A549 (cell line): ENCODE results near the gene NKAIN2. TPM values are rescaled to one million over a fixed set of nuclear protein-coding genes. Genes with fewer than 3 reads are reported as not detected.

ENCODE experiments used
- ATAC-seq, 2 experiments: fragments of 200-7000 bp in 1 of 2; fragments of >200 bp in 1 of 2; cut with Nextera tagmentation in 1 of 2; cut with Tn5 transposase in 1 of 2; 3 replicates each; pipeline versions ENCODE4 v1.8.0 to v1.9.1; 2018 to 2020; ENCODE audit warnings: mild to moderate bottlenecking in 1 of 2, moderate library complexity in 1 of 2
- CTCF ChIA-PET: fragments of 300-600 bp; sonication (Branson Sonifier 250); formaldehyde crosslinking; extraction: SDS; loops from one replicate; lab custom pipeline; 2021; ENCODE audit warnings: antibody characterized with exemption, inconsistent platforms; lab: Yijun Ruan, JAX
- POLR2A ChIA-PET: fragments of 350-600 bp; formaldehyde crosslinking; extraction: SDS; loops from one replicate; lab custom pipeline; 2021; ENCODE audit warnings: antibody characterized with exemption, inconsistent platforms; lab: Yijun Ruan, JAX
- DNase-seq, 2 experiments: peaks; one replicate each; pipeline versions ENCODE4 v3.0.0 to v3.0.0-alpha.2; 2011 to 2016; ENCODE audit warnings: low read depth in 1 of 2, low spot score in 1 of 2
- FAIRE-seq: peaks from 2 replicates; lab custom pipeline; 2011; peaks lifted over from hg19 to GRCh38; lab: Jason Lieb, UNC
- H3K27ac ChIP-seq, 2 experiments: fragments of >200 bp; sonication (Bioruptor Twin); formaldehyde crosslinking; 3 replicates each; pipeline ENCODE4 v1.5.1; 2016 to 2017
- H3K4me1 ChIP-seq: fragments of >200 bp; sonication (Bioruptor Twin); formaldehyde crosslinking; 3 replicates; pipeline ENCODE4 v1.6.1; 2016
- H3K4me2 ChIP-seq: fragments of >200 bp; sonication (Bioruptor Twin); formaldehyde crosslinking; 3 replicates; pipeline ENCODE4 v1.6.1; 2016
- H3K4me3 ChIP-seq: fragments of >200 bp; sonication (Bioruptor Twin); formaldehyde crosslinking; 3 replicates; pipeline ENCODE4 v1.5.1; 2016
- H3K9me3 ChIP-seq: fragments of >200 bp; sonication (Bioruptor Twin); formaldehyde crosslinking; 3 replicates; pipeline ENCODE4 v1.6.1; 2016
- CBX2 ChIP-seq: fragments of 200-600 bp; sonication (generic); IDR thresholded peaks from 2 replicates; pipeline ENCODE4 v1.6.1; 2016; ENCODE audit warnings: low read depth, mild to moderate bottlenecking, borderline replicate concordance
- EHF ChIP-seq: fragments of 250-450 bp; sonication (Bioruptor Pico); IDR thresholded peaks from 2 replicates; pipeline ENCODE4 v1.5.0; 2020; ENCODE audit warnings: mild to moderate bottlenecking
- ESRRA ChIP-seq: fragments of 150-350 bp; IDR thresholded peaks from 2 replicates; pipeline ENCODE4 v1.6.1; 2014; ENCODE audit warnings: mild to moderate bottlenecking, low read length, borderline replicate concordance
- FOSB ChIP-seq: fragments of 250-450 bp; sonication (Bioruptor Pico); IDR thresholded peaks from 2 replicates; pipeline ENCODE4 v1.5.0; 2020; ENCODE audit warnings: mild to moderate bottlenecking, moderate library complexity
- HOXB13 ChIP-seq: fragments of 250-450 bp; sonication (Bioruptor Pico); IDR thresholded peaks from 2 replicates; pipeline ENCODE4 v1.5.0; 2020; ENCODE audit warnings: low read depth, mild to moderate bottlenecking, moderate library complexity
- MAFK ChIP-seq: fragments of 450-650 bp; IDR thresholded peaks from 2 replicates; pipeline ENCODE4 v1.6.1; 2014; ENCODE audit not compliant: partially characterized antibody
- NPAS2 ChIP-seq: fragments of 250-450 bp; sonication (Bioruptor Pico); IDR thresholded peaks from 2 replicates; pipeline ENCODE4 v1.8.0; 2022; ENCODE audit warnings: mild to moderate bottlenecking, moderate library complexity, borderline replicate concordance
- NR3C1 ChIP-seq: fragments of >200 bp; sonication (Bioruptor Twin); formaldehyde crosslinking; IDR thresholded peaks from 3 replicates; pipeline ENCODE4 v1.6.1; 2017
- PHF8 ChIP-seq: fragments of 200-600 bp; sonication (generic); IDR thresholded peaks from 2 replicates; pipeline ENCODE4 v1.6.1; 2016; ENCODE audit warnings: low read depth, mild to moderate bottlenecking, antibody characterized with exemption, moderate library complexity, borderline replicate concordance
- RCOR1 ChIP-seq: fragments of 150-350 bp; IDR thresholded peaks from 2 replicates; pipeline ENCODE4 v1.6.1; 2014; ENCODE audit warnings: antibody characterized with exemption, low read length, low read depth
- RNF2 ChIP-seq: fragments of 200-600 bp; sonication (generic); IDR thresholded peaks from 2 replicates; pipeline ENCODE4 v1.6.1; 2016; ENCODE audit warnings: low read depth, mild to moderate bottlenecking, antibody characterized with exemption, moderate library complexity, borderline replicate concordance
- SMC3 ChIP-seq: fragments of >200 bp; sonication (Bioruptor Twin); formaldehyde crosslinking; IDR thresholded peaks from 3 replicates; pipeline ENCODE4 v1.6.1; 2018; ENCODE audit warnings: inconsistent platforms
- TFCP2L1 ChIP-seq: fragments of 250-450 bp; sonication (Bioruptor Pico); IDR thresholded peaks from 2 replicates; pipeline ENCODE4 v1.5.0; 2021; ENCODE audit warnings: mild to moderate bottlenecking
- ZC3H11A ChIP-seq: fragments of 450-650 bp; IDR thresholded peaks from 2 replicates; pipeline ENCODE4 v1.6.1; 2014; ENCODE audit warnings: antibody characterized with exemption, mild to moderate bottlenecking
- WGBS: methylation state at CpG from one replicate; pipeline ENCODE4 v1.1.6; 2017; ENCODE audit errors: missing lambda C conversion rate; 5-methylcytosine and 5-hydroxymethylcytosine counted together
- polyA plus RNA-seq, 4 experiments: library from polyadenylated mRNA; depleted of rRNA in 3 of 4; stranded (reverse); fragments of >200 nt; fragmentation: RNase III in 1 of 4; extraction: RNeasy Plus Mini Kit Qiagen cat#74134 plus additional on column Dnase treatment in 1 of 4; gene quantifications; 2 replicates in 3 of 4; 3 replicates in 1 of 4; pipeline ENCODE4 v1.2.3, GENCODE V29; 2011 to 2017
- TF ChIP-seq, protein P1 (sequence below): IDR thresholded peaks from 2 replicates; pipeline ENCODE4 v1.6.1; 2012; ENCODE audit warnings: low read depth, borderline replicate concordance
- TF ChIP-seq, protein P2 (sequence below): fragments of 250-450 bp; sonication (Bioruptor Pico); IDR thresholded peaks from 2 replicates; pipeline ENCODE4 v1.5.0; 2021; ENCODE audit warnings: mild to moderate bottlenecking, moderate library complexity, borderline replicate concordance
- TF ChIP-seq, protein P3 (sequence below): fragments of >200 bp; sonication (Bioruptor Twin); formaldehyde crosslinking; IDR thresholded peaks from 3 replicates; pipeline ENCODE4 v1.6.1; 2016

Gene NKAIN2
- polyA plus RNA-seq, 2 of the 4 experiments (the other 2 are of a cell fraction): not detected

DNA sequence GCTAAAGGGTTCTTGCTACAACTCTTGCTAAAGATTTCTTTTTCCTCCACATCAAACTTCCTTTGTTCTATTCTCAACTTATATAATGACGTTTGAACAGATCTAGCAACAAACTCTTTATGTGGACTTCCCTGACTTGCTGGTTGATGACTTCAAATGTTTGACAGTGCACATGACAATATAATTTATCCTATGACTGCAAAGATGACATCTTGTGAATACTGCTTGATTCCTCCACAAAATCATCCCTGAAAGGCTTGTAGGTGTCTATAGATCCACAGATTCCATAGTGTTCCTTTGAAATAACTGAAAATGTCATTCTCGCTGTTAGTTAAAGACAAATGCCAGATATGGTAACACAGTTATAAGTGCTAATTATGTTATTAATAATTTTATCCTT, 478.9 kb downstream of the NKAIN2 start:
- TF ChIP-seq, protein P1, sequence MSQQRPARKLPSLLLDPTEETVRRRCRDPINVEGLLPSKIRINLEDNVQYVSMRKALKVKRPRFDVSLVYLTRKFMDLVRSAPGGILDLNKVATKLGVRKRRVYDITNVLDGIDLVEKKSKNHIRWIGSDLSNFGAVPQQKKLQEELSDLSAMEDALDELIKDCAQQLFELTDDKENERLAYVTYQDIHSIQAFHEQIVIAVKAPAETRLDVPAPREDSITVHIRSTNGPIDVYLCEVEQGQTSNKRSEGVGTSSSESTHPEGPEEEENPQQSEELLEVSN: no peak
- TF ChIP-seq ESRRA: no peak
- no peak for TF ChIP-seq NPAS2 (CRISPR knock-in tag)
- no peak for TF ChIP-seq PHF8
- no peak for TF ChIP-seq EHF
- no peak for TF ChIP-seq NR3C1
- no peak for TF ChIP-seq TFCP2L1 (CRISPR knock-in tag)
- TF ChIP-seq CBX2: no peak
- TF ChIP-seq ZC3H11A: no peak
- H3K4me1 ChIP-seq: no peaks in the 10 kb centered on the region
- 44% methylated on average over 2 of the region's 2 CpGs for WGBS
- no peak for ATAC-seq
- H3K9me3 ChIP-seq: no peaks in the 10 kb centered on the region
- no peak overlapping the region for H3K4me3 ChIP-seq
- ChIA-PET CTCF (no interaction called here), POLR2A (no interaction called here)
- DNase-seq: no peak
- FAIRE-seq: no peak
- no peak overlapping the region for H3K27ac ChIP-seq
- H3K4me2 ChIP-seq: no peak overlapping the region

DNA sequence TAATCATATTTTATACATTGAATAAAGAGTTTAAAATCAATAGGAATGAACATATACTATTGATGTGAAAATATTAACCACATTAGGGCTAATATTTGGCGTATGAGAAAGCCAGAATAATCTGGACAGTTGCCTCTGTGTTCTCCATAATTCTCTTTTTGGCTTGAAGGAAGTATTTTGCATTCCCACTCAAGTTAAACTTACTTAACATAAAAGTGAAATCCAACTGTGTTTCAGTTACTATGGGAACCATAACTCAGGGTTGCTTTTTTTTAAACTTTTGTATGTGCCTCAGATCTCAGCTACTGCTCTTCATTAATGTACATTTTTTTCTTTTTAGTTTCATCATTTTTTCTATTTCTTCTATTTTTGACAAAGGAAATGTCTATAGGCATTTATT, 479.8 kb downstream of the NKAIN2 start:
- WGBS: 0% methylated on average over 1 of the region's 1 CpG
- no peak for DNase-seq
- CTCF ChIA-PET: no interaction called here
- no peak overlapping the region for H3K27ac ChIP-seq
- TF ChIP-seq, protein P2, sequence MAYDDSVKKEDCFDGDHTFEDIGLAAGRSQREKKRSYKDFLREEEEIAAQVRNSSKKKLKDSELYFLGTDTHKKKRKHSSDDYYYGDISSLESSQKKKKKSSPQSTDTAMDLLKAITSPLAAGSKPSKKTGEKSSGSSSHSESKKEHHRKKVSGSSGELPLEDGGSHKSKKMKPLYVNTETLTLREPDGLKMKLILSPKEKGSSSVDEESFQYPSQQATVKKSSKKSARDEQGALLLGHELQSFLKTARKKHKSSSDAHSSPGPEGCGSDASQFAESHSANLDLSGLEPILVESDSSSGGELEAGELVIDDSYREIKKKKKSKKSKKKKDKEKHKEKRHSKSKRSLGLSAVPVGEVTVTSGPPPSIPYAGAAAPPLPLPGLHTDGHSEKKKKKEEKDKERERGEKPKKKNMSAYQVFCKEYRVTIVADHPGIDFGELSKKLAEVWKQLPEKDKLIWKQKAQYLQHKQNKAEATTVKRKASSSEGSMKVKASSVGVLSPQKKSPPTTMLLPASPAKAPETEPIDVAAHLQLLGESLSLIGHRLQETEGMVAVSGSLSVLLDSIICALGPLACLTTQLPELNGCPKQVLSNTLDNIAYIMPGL (CRISPR knock-in tag): no peak
- TF ChIP-seq SMC3 (no peak), RCOR1 (no peak), RNF2 (no peak)
- TF ChIP-seq, protein P3, sequence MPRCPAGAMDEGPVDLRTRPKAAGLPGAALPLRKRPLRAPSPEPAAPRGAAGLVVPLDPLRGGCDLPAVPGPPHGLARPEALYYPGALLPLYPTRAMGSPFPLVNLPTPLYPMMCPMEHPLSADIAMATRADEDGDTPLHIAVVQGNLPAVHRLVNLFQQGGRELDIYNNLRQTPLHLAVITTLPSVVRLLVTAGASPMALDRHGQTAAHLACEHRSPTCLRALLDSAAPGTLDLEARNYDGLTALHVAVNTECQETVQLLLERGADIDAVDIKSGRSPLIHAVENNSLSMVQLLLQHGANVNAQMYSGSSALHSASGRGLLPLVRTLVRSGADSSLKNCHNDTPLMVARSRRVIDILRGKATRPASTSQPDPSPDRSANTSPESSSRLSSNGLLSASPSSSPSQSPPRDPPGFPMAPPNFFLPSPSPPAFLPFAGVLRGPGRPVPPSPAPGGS: no peak
- TF ChIP-seq, all 56 proteins: peak for 0
- no peak for ATAC-seq
- Histone ChIP-seq H3K9me3 (no peaks in the 10 kb centered on the region), H3K4me2 (no peak overlapping the region), H3K4me1 (no peaks in the 10 kb centered on the region), H3K4me3 (no peak overlapping the region)
- POLR2A ChIA-PET: no interaction called here
- FAIRE-seq: no peak

DNA sequence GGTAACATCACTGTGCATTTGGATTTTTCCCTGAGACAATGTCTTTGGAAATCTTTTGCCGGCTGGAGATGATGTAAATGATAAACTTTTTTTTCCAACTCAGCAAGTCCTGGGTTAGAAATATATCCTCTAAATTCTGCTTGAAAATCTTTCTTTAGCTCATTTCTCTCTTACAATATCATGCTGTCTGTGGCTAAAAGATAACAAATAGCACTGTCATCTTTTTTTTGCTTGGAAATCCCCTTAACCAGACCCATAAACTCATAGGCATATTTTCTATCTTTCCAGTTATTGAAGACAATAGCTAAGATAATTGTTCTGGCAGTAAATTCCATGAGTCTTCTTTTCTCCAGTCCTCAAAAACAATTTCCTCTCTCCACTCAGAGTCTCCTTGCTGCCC, 481.5 kb downstream of the NKAIN2 start:
- Histone ChIP-seq H3K9me3 (no peaks in the 10 kb centered on the region), H3K4me2 (no peak overlapping the region), H3K4me3 (no peak overlapping the region), H3K4me1 (no peaks in the 10 kb centered on the region), H3K27ac (no peak overlapping the region)
- ATAC-seq: no peak
- no peak for FAIRE-seq
- TF ChIP-seq HOXB13 (CRISPR knock-in tag): no peak
- no peak for TF ChIP-seq FOSB (CRISPR knock-in tag)
- peak; percentile 4 for TF ChIP-seq MAFK
- TF ChIP-seq, protein P1: no peak
- POLR2A ChIA-PET: no interaction called here
- DNase-seq: no peak
- CTCF ChIA-PET: no interaction called here
- WGBS: 43% methylated on average over 1 of the region's 1 CpG
